Measurements from ENCODE around the gene HIRA. TPM values are rescaled to one million over a fixed set of nuclear protein-coding genes. Genes with fewer than 3 reads are reported as not detected.

Gene HIRA
- polyA plus RNA-seq, 1 donor from 2014 or later: 38.1 TPM

GRCh38 chr22:19358703-19359553, 72.6 kb downstream of the HIRA start:
- Histone ChIP-seq H4K20me1 (ENCODE audit: insufficient read depth) (no peaks in the 10 kb centered on the region), H3K27me3 (ENCODE audit: insufficient read depth, low read depth, low read length) (no peaks in the 10 kb centered on the region), H3K79me2 (replicated peaks; ENCODE audit: insufficient read depth, low read length) (no peaks in the 10 kb centered on the region), H3K36me3 (ENCODE audit: insufficient read depth, low read length) (peaks cover 14% of the 10 kb centered on the region), H2AFZ (ENCODE audit: low read depth, low read length) (no peak overlapping the region), H3F3A (ENCODE audit: insufficient read depth, low read length, poor library complexity, severe bottlenecking) (no peaks in the 10 kb centered on the region), H3K4me2 (ENCODE audit: low read length) (no peak overlapping the region), H3K9me2 (ENCODE audit: insufficient read depth, low read length) (no peaks in the 10 kb centered on the region), H3K9me3 (ENCODE audit: low read length) (no peaks in the 10 kb centered on the region), H3K9ac (ENCODE audit: low read length) (no peak overlapping the region), H3K27ac (ENCODE audit: low read length) (no peak overlapping the region), H3K4me3 (ENCODE audit: low read length) (no peak overlapping the region)
- TF ChIP-seq SMC3 (conservative IDR thresholded peaks at IDR 0.05; ENCODE audit: poor library complexity): no peak

- H3K9me3 ChIP-seq (ENCODE audit: low read length): no peaks in the 10 kb centered on the region
- no peaks in the 10 kb centered on the region for H4K20me1 ChIP-seq (ENCODE audit: insufficient read depth)
- no peaks in the 10 kb centered on the region for H3K9me2 ChIP-seq (ENCODE audit: insufficient read depth, low read length)
- H3K4me3 ChIP-seq (ENCODE audit: low read length): no peak overlapping the region
- no peak for TF ChIP-seq SMC3 (conservative IDR thresholded peaks at IDR 0.05; ENCODE audit: poor library complexity)
- no peak for TF ChIP-seq EP300 (conservative IDR thresholded peaks at IDR 0.05; ENCODE audit: poor library complexity, severe bottlenecking)
- TF ChIP-seq, protein P1, sequence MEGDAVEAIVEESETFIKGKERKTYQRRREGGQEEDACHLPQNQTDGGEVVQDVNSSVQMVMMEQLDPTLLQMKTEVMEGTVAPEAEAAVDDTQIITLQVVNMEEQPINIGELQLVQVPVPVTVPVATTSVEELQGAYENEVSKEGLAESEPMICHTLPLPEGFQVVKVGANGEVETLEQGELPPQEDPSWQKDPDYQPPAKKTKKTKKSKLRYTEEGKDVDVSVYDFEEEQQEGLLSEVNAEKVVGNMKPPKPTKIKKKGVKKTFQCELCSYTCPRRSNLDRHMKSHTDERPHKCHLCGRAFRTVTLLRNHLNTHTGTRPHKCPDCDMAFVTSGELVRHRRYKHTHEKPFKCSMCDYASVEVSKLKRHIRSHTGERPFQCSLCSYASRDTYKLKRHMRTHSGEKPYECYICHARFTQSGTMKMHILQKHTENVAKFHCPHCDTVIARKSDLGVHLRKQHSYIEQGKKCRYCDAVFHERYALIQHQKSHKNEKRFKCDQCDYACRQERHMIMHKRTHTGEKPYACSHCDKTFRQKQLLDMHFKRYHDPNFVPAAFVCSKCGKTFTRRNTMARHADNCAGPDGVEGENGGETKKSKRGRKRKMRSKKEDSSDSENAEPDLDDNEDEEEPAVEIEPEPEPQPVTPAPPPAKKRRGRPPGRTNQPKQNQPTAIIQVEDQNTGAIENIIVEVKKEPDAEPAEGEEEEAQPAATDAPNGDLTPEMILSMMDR (IDR thresholded peaks at IDR 0.05; ENCODE audit: poor library complexity, severe bottlenecking): no peak
- TF ChIP-seq POLR2AphosphoS5 (IDR thresholded peaks at IDR 0.05): no peak
- TF ChIP-seq TAF1 (IDR thresholded peaks at IDR 0.05; ENCODE audit: low read depth): no peak
- no peak for TF ChIP-seq MXI1 (conservative IDR thresholded peaks at IDR 0.05; ENCODE audit: poor library complexity, severe bottlenecking)
- TF ChIP-seq, protein P2, sequence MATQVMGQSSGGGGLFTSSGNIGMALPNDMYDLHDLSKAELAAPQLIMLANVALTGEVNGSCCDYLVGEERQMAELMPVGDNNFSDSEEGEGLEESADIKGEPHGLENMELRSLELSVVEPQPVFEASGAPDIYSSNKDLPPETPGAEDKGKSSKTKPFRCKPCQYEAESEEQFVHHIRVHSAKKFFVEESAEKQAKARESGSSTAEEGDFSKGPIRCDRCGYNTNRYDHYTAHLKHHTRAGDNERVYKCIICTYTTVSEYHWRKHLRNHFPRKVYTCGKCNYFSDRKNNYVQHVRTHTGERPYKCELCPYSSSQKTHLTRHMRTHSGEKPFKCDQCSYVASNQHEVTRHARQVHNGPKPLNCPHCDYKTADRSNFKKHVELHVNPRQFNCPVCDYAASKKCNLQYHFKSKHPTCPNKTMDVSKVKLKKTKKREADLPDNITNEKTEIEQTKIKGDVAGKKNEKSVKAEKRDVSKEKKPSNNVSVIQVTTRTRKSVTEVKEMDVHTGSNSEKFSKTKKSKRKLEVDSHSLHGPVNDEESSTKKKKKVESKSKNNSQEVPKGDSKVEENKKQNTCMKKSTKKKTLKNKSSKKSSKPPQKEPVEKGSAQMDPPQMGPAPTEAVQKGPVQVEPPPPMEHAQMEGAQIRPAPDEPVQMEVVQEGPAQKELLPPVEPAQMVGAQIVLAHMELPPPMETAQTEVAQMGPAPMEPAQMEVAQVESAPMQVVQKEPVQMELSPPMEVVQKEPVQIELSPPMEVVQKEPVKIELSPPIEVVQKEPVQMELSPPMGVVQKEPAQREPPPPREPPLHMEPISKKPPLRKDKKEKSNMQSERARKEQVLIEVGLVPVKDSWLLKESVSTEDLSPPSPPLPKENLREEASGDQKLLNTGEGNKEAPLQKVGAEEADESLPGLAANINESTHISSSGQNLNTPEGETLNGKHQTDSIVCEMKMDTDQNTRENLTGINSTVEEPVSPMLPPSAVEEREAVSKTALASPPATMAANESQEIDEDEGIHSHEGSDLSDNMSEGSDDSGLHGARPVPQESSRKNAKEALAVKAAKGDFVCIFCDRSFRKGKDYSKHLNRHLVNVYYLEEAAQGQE (IDR thresholded peaks at IDR 0.05; ENCODE audit: borderline replicate concordance): no peak
- TF ChIP-seq RAD21 (conservative IDR thresholded peaks at IDR 0.05): no peak
- no peak for TF ChIP-seq EZH2 (IDR thresholded peaks at IDR 0.05; ENCODE audit: borderline replicate concordance, insufficient read depth, low read length, poor library complexity, severe bottlenecking)
- H3K27ac ChIP-seq (ENCODE audit: low read length): no peak overlapping the region
- no peak overlapping the region for H3K9ac ChIP-seq (ENCODE audit: low read length)
- H3K27me3 ChIP-seq (ENCODE audit: insufficient read depth, low read depth, low read length): no peaks in the 10 kb centered on the region
- H3K36me3 ChIP-seq (ENCODE audit: insufficient read depth, low read length): peaks cover 14% of the 10 kb centered on the region
- H3K4me2 ChIP-seq (ENCODE audit: low read length): no peak overlapping the region
- H3K79me2 ChIP-seq (replicated peaks; ENCODE audit: insufficient read depth, low read length): no peaks in the 10 kb centered on the region
- no peaks in the 10 kb centered on the region for H3F3A ChIP-seq (ENCODE audit: insufficient read depth, low read length, poor library complexity, severe bottlenecking)
- no peak overlapping the region for H2AFZ ChIP-seq (ENCODE audit: low read depth, low read length)
Observed at GRCh38 chr22:19358195-19358594, 73.3 kb downstream of the HIRA start.

Data from neural cell (in vitro differentiated cells).